Activated effector memory CD4-positive, alpha-beta T cell treated with Interleukin-2 at 50 U/mL for 16 hours (primary cell): Measurements from ENCODE around the gene RAB6A.

Experiments used
- DNase-seq: peaks from one replicate; pipeline ENCODE4 v3.0.0-alpha.2; 2020

The RAB6A gene

GRCh38 chr11:73652046-73652730 is 108.7 kb downstream of the RAB6A start:
- DNase-seq = no peak

GRCh38 chr11:73651661-73652045 is 109.2 kb downstream of the RAB6A start:
- DNase-seq = no peak

- DNase-seq = no peak
Observed at GRCh38 chr11:73651252-73651651, 109.6 kb downstream of the RAB6A start.

- DNase-seq = no peak
Observed at GRCh38 chr11:73650400-73650799, 110.5 kb downstream of the RAB6A start.

GRCh38 chr11:73649206-73649605 is 111.7 kb downstream of the RAB6A start:
- no peak for DNase-seq

GRCh38 chr11:73648571-73649046 is 112.3 kb downstream of the RAB6A start:
- no peak for DNase-seq

GRCh38 chr11:73648121-73648520 is 112.8 kb downstream of the RAB6A start:
- DNase-seq = no peak

- peak; percentile 93 for DNase-seq
Observed at GRCh38 chr11:73647459-73648100, 113.3 kb downstream of the RAB6A start.

- no peak for DNase-seq
Observed at GRCh38 chr11:73645972-73646631, 114.8 kb downstream of the RAB6A start, which contains the start of gene PLEKHB1. Gene PLEKHB1 (plus strand): TSS chr11:73646581. CDS start chr11:73646609, 28 bp downstream.

- DNase-seq = no peak
Observed at GRCh38 chr11:73645121-73645969, 115.5 kb downstream of the RAB6A start.

- no peak for DNase-seq
Observed at GRCh38 chr11:73641668-73642067, 119.2 kb downstream of the RAB6A start.

- DNase-seq = no peak
Observed at GRCh38 chr11:73640592-73640991, 120.3 kb downstream of the RAB6A start.

GRCh38 chr11:73637012-73637411 is 123.9 kb downstream of the RAB6A start:
- DNase-seq = no peak

- DNase-seq = no peak
Observed at GRCh38 chr11:73636249-73636648, 124.6 kb downstream of the RAB6A start.

- no peak for DNase-seq
Observed at GRCh38 chr11:73635721-73636120, 125.2 kb downstream of the RAB6A start.

- DNase-seq = no peak
Observed at GRCh38 chr11:73633999-73634398, 126.9 kb downstream of the RAB6A start.

- DNase-seq = no peak
Observed at GRCh38 chr11:73632996-73633395, 127.9 kb downstream of the RAB6A start.

- no peak for DNase-seq
Observed at GRCh38 chr11:73629907-73630306, 131.0 kb downstream of the RAB6A start.

GRCh38 chr11:73625696-73626318 is 135.1 kb downstream of the RAB6A start:
- peak; percentile 51 for DNase-seq
